Heart left ventricle (tissue), 16 donors: Measurements from ENCODE around the gene ZDHHC1. TPM values are rescaled to one million over a fixed set of nuclear protein-coding genes. Genes with fewer than 3 reads are reported as not detected.

Experiments used
- ATAC-seq, 4 donors: fragments of 200-7000 bp; cut with Tn5 transposase; one replicate each; pipeline ENCODE4 v1.9.1; 2020 to 2022; ENCODE audit warnings: moderate library complexity in 4 of 4, mild to moderate bottlenecking in 3 of 4, moderate number of reproducible peaks in 1 of 4
- DNase-seq, 5 donors: peaks; one replicate each; pipeline ENCODE4 v3.0.0-alpha.2; 2020
- H3K27ac ChIP-seq, 12 donors: fragments of 200-600 bp; sonication (generic) in 4 of 12; one replicate each; pipeline versions ENCODE4 v1.5.0 to v1.8.0; 2016 to 2022; ENCODE audit warnings: mild to moderate bottlenecking in 2 of 12
- H3K27me3 ChIP-seq, 9 donors: fragments of 200-600 bp; sonication (generic) in 2 of 9; one replicate each; pipeline versions ENCODE4 v1.5.1 to v1.8.0; 2016 to 2022; ENCODE audit warnings: mild to moderate bottlenecking in 3 of 9
- H3K36me3 ChIP-seq, 9 donors: fragments of 200-600 bp; sonication (generic) in 2 of 9; one replicate each; pipeline versions ENCODE4 v1.5.0 to v1.8.0; 2018 to 2022; ENCODE audit warnings: mild to moderate bottlenecking in 2 of 9
- H3K4me1 ChIP-seq, 12 donors: fragments of 200-600 bp; sonication (generic) in 4 of 12; one replicate each; pipeline versions ENCODE4 v1.5.0 to v1.8.0; 2016 to 2022; ENCODE audit warnings: mild to moderate bottlenecking in 3 of 12
- H3K4me3 ChIP-seq, 12 donors: fragments of 200-600 bp; sonication (generic) in 4 of 12; one replicate each; pipeline versions ENCODE4 v1.5.0 to v1.8.0; 2017 to 2022; ENCODE audit warnings: mild to moderate bottlenecking in 9 of 12, moderate library complexity in 4 of 12
- H3K9me3 ChIP-seq, 12 donors: fragments of 200-600 bp; sonication (generic) in 4 of 12; one replicate each; pipeline versions ENCODE4 v1.5.0 to v1.8.0; 2016 to 2022; ENCODE audit warnings: mild to moderate bottlenecking in 1 of 12
- CTCF ChIP-seq, 12 donors: fragments of 200-600 bp; sonication (generic) in 4 of 12; IDR thresholded peaks; one replicate each; pipeline versions ENCODE4 v1.5.0 to v1.8.0; 2018 to 2022; ENCODE audit warnings: antibody characterized with exemption in 12 of 12, mild to moderate bottlenecking in 5 of 12
- POLR2A ChIP-seq, 2 donors: fragments of 450-650 bp; IDR thresholded peaks; one replicate each; pipeline ENCODE4 v1.6.1; 2017; ENCODE audit warnings: antibody characterized with exemption in 2 of 2, mild to moderate bottlenecking in 2 of 2, moderate library complexity in 2 of 2
- WGBS, 4 donors: extraction: QIAGEN DNeasy Blood & Tissue Kit in 2 of 4; methylation state at CpG; one replicate each; pipeline versions ENCODE4 v1.1.5 to v1.1.7; 2013 to 2018; 5-methylcytosine and 5-hydroxymethylcytosine counted together
- intact Hi-C, 10 donors: fragments of 100-400 bp; cut with DNase I; formaldehyde crosslinking; loops; one replicate each; pipeline versions ENCODE4 v1.11.1 to v1.14.2; 2022
- polyA plus RNA-seq, 2 donors: library from polyadenylated mRNA; stranded (reverse); fragments of 200-250 nt; gene quantifications; one replicate each; pipeline ENCODE4 v1.2.3, GENCODE V29; 2013
- total RNA-seq, 9 donors: library from RNA; depleted of rRNA in 2 of 9; stranded (reverse); fragments of >200 nt in 2 of 9; fragmentation: NEBNext Ultra II Directional in 3 of 9; extraction: Animal tissue kit (Norgen Biotek cat#: 25700) in 3 of 9; gene quantifications; one replicate each; pipeline versions ENCODE4 v1.1.0 to v1.2.4, GENCODE V29; 2016 to 2023
- donor health status: ischemic (EF 13 %, LVEDD 7.1; RV severe dilation, severe dysfunction).
- donor health status: healthy with polysubstance abuse.
- donor health status: DM: no; HTN: yes; CAD: no.
- donor health status: DM: no; HTN: no; CAD: no.
- donor health status: ischemic (EF 25% LVEDD 6.9; RV normal size, moderate dysfunction).
- donor health status: ischemic (EF 25% LVEDD 5.7; RV mildly dilated, moderate dysfunction).
- donor health status: healthy.
- donor health status: DM: yes; HTN: yes; CAD: no.
- donor health status: ischemic (EF 35%, LVEDD 5.7; RV mildly dilated, moderate dysfunction).
- donor health status: nonischemic (EF 11% LVEDD 7.7; RV severe dilation, severe dysfunction).
- donor health status: DM: yes; HTN: yes; CAD: no.
- donor health status: PGD.
- donor health status: ischemic (EF 29% LVEDD 5.4; RV normal size, mild dysfunction).
- donor health status: nonischemic (EF 23%, LVEDD 6.1; RV moderate dilation, normal function).

Gene ZDHHC1
- total and polyA plus RNA-seq, 11 donors = 2.7 to 11.6 (median 5.1) TPM

GRCh38 chr16:67463059-67463458 lies 46.8 kb upstream of the ZDHHC1 start:
- no peak for DNase-seq
- TF ChIP-seq POLR2A (IDR thresholded peaks at IDR 0.05) = no peak
- no peak for TF ChIP-seq CTCF (IDR thresholded peaks at IDR 0.05)
- no peaks in the 10 kb centered on the region for H3K27me3 ChIP-seq
- no peaks in the 10 kb centered on the region for H3K9me3 ChIP-seq
- H3K4me1 ChIP-seq = peaks cover 19 to 94% (median 74%) of the 10 kb centered on the region in 12 donors
- H3K4me3 ChIP-seq = no peak overlapping the region
- no peak overlapping the region for H3K27ac ChIP-seq
- no peak for ATAC-seq
- H3K36me3 ChIP-seq = peaks cover 0 to 9% (median 0%) of the 10 kb centered on the region in 9 donors
- 76 to 91% (median 87%) methylated on average over 5 of the region's 5 CpGs for WGBS, 4 donors
- intact Hi-C loops = loop anchor here in 6 of 10 donors (2.0 to 10.0 kb wide), 3 partner anchors 34 to 91 kb away; no protein-coding TSS in a partner anchor

- TF ChIP-seq CTCF (IDR thresholded peaks at IDR 0.05) (no peak), POLR2A (IDR thresholded peaks at IDR 0.05) (no peak)
- ATAC-seq = no peak
- Histone ChIP-seq H3K9me3 (no peaks in the 10 kb centered on the region), H3K27me3 (no peaks in the 10 kb centered on the region), H3K4me1 (peaks cover 24 to 94% (median 80%) of the 10 kb centered on the region in 12 donors), H3K36me3 (peaks cover 0 to 9% (median 0%) of the 10 kb centered on the region in 9 donors), H3K27ac (no peak overlapping the region), H3K4me3 (no peak overlapping the region)
- intact Hi-C loops = loop anchor here in 6 of 10 donors (2.0 to 10.0 kb wide), 3 partner anchors 33 to 90 kb away; no protein-coding TSS in a partner anchor
- 89 to 93% (median 91%) methylated on average over 5 of the region's 5 CpGs for WGBS, 4 donors
- no peak for DNase-seq
Measured at GRCh38 chr16:67462279-67462655, 46.0 kb upstream of the ZDHHC1 start.

- no peaks in the 10 kb centered on the region for H3K9me3 ChIP-seq
- H3K4me3 ChIP-seq = no peak overlapping the region
- intact Hi-C loops = loop anchor here in 6 of 10 donors (2.0 to 10.0 kb wide), 3 partner anchors 33 to 89 kb away; no protein-coding TSS in a partner anchor
- peaks cover 24 to 94% (median 86%) of the 10 kb centered on the region in 12 donors for H3K4me1 ChIP-seq
- no peak for DNase-seq
- H3K36me3 ChIP-seq = peaks cover 0 to 9% (median 0%) of the 10 kb centered on the region in 9 donors
- TF ChIP-seq POLR2A (IDR thresholded peaks at IDR 0.05) = no peak
- no peak for TF ChIP-seq CTCF (IDR thresholded peaks at IDR 0.05)
- H3K27me3 ChIP-seq = no peaks in the 10 kb centered on the region
- WGBS, 4 donors = 77 to 90% (median 84%) methylated on average over 4 to 8 of the region's 8 CpGs
- no peak for ATAC-seq
- H3K27ac ChIP-seq = no peak overlapping the region
Measured at GRCh38 chr16:67461600-67462278, 45.5 kb upstream of the ZDHHC1 start.

- Histone ChIP-seq H3K27me3 (no peaks in the 10 kb centered on the region), H3K9me3 (no peaks in the 10 kb centered on the region), H3K4me1 (peaks cover 24 to 98% (median 93%) of the 10 kb centered on the region in 12 donors), H3K36me3 (peaks cover 0 to 9% (median 0%) of the 10 kb centered on the region in 9 donors), H3K27ac (peak overlapping the region in 4 of 12 donors; percentile 30 to 69 (median 68)), H3K4me3 (no peak overlapping the region)
- WGBS, 4 donors = 86 to 92% (median 90%) methylated on average over 2 of the region's 2 CpGs
- intact Hi-C loops = loop anchor here in 6 of 10 donors (5.0 to 10.0 kb wide), 2 partner anchors 86 to 89 kb away; no protein-coding TSS in a partner anchor
- ATAC-seq (no peak), DNase-seq (no peak)
- no peak for TF ChIP-seq POLR2A (IDR thresholded peaks at IDR 0.05)
- TF ChIP-seq CTCF (IDR thresholded peaks at IDR 0.05) = no peak
Measured at GRCh38 chr16:67460961-67461360, 44.7 kb upstream of the ZDHHC1 start.
